Astrocyte (in vitro differentiated cells and primary cell): Measurements from ENCODE around the gene WDPCP. TPM values are rescaled to one million over a fixed set of nuclear protein-coding genes. Genes with fewer than 3 reads are reported as not detected.

Experiments
- DNase-seq: peaks from one replicate; pipeline ENCODE4 v3.0.0-alpha.2; 2010; ENCODE audit warnings: low read depth
- FAIRE-seq: peaks from 2 replicates; lab custom pipeline; 2011; peaks lifted over from hg19 to GRCh38; lab: Jason Lieb, UNC
- H2AFZ ChIP-seq: 2 replicates; pipeline ENCODE4 v1.6.0; 2012; ENCODE audit warnings: low read depth, low read length, inconsistent platforms
- H3K27ac ChIP-seq: 2 replicates; pipeline ENCODE4 v1.5.1; 2011; ENCODE audit warnings: low read depth, low read length, inconsistent platforms
- H3K27me3 ChIP-seq: 2 replicates; pipeline ENCODE4 v1.6.0; 2011; ENCODE audit warnings: low read length, inconsistent platforms; ENCODE audit not compliant: insufficient read depth
- H3K36me3 ChIP-seq: 2 replicates; pipeline ENCODE4 v1.5.1; 2011; ENCODE audit warnings: low read length, inconsistent platforms; ENCODE audit not compliant: insufficient read depth
- H3K4me1 ChIP-seq: 2 replicates; pipeline ENCODE4 v1.5.1; 2011; ENCODE audit warnings: low read length, inconsistent platforms; ENCODE audit not compliant: insufficient read depth
- H3K4me2 ChIP-seq: 2 replicates; pipeline ENCODE4 v1.6.0; 2012; ENCODE audit warnings: low read length, inconsistent platforms
- H3K4me3 ChIP-seq: 2 replicates; pipeline ENCODE4 v1.5.1; 2011; ENCODE audit warnings: low read depth, mild to moderate bottlenecking, low read length, inconsistent platforms; ENCODE audit not compliant: insufficient read depth
- H3K79me2 ChIP-seq: 2 replicates; pipeline ENCODE4 v1.6.0; 2012; ENCODE audit warnings: mild to moderate bottlenecking, low read length, inconsistent platforms; ENCODE audit not compliant: insufficient read depth
- H3K9ac ChIP-seq: 2 replicates; pipeline ENCODE4 v1.6.0; 2012; ENCODE audit warnings: mild to moderate bottlenecking, low read length, inconsistent platforms
- H3K9me3 ChIP-seq: 2 replicates; pipeline ENCODE4 v1.5.1; 2012; ENCODE audit warnings: low read depth, mild to moderate bottlenecking, low read length, inconsistent platforms; ENCODE audit not compliant: insufficient read depth
- H4K20me1 ChIP-seq: 2 replicates; pipeline ENCODE4 v1.6.0; 2012; ENCODE audit warnings: low read length, inconsistent platforms; ENCODE audit not compliant: insufficient read depth
- H3K27ac Mint-ChIP-seq: one replicate; pipeline ENCODE4 v1.8.0; 2021; ENCODE audit warnings: mild to moderate bottlenecking, mixed read lengths; ENCODE audit not compliant: unreplicated experiment
- H3K27me3 Mint-ChIP-seq: one replicate; pipeline ENCODE4 v1.8.0; 2021; ENCODE audit warnings: low read depth, mixed read lengths; ENCODE audit not compliant: unreplicated experiment
- H3K36me3 Mint-ChIP-seq: one replicate; pipeline ENCODE4 v1.8.0; 2021; ENCODE audit warnings: low read depth, mixed read lengths; ENCODE audit not compliant: unreplicated experiment
- H3K4me1 Mint-ChIP-seq: one replicate; pipeline ENCODE4 v1.8.0; 2021; ENCODE audit warnings: low read depth, mixed read lengths; ENCODE audit not compliant: unreplicated experiment
- H3K4me3 Mint-ChIP-seq: one replicate; pipeline ENCODE4 v1.8.0; 2021; ENCODE audit warnings: mild to moderate bottlenecking, moderate library complexity, mixed read lengths; ENCODE audit not compliant: unreplicated experiment
- H3K9me3 Mint-ChIP-seq: one replicate; pipeline ENCODE4 v1.8.0; 2021; ENCODE audit warnings: mild to moderate bottlenecking, mixed read lengths; ENCODE audit not compliant: unreplicated experiment
- CTCF ChIP-seq: IDR thresholded peaks from 2 replicates; pipeline ENCODE4 v1.5.1; 2011; ENCODE audit warnings: low read depth, mild to moderate bottlenecking, inconsistent platforms, low read length, moderate library complexity; ENCODE audit not compliant: insufficient read depth
- EZH2 ChIP-seq: IDR thresholded peaks from 2 replicates; pipeline ENCODE4 v1.6.1; 2012; ENCODE audit warnings: mild to moderate bottlenecking, low read length, inconsistent platforms; ENCODE audit not compliant: insufficient read depth
- total RNA-seq: library from RNA; stranded (reverse); gene quantifications from 2 replicates; pipeline ENCODE4 v1.2.1, GENCODE V29; 2021

The WDPCP gene
- total RNA-seq, 1 donor from 2014 or later, result 15.1 TPM

DNA sequence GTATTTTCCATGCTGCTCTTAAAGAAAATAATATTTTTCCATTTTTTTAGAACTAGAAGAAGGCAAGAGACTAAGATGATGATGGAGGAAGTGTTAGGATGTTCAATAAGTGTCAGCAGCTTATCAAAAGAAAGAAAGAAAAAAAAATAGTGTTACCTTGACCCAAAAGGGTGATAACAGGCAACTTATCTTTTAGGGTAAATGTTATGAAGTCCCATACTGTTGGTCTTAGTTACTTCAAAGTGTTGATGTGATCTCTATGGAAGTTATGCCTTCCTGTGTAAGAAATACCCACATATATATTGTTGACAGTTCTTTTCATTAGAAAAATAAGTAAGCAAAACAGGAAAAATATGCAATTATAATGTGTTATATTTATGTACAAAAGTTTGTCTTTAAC is 394.1 kb downstream of the WDPCP start:
- no peak overlapping the region for H3K27ac Mint-ChIP-seq
- DNase-seq (no peak), FAIRE-seq (no peak)
- Histone ChIP-seq H3K4me3 (no peak overlapping the region), H4K20me1 (no peaks in the 10 kb centered on the region), H3K27ac (no peak overlapping the region), H2AFZ (no peak overlapping the region), H3K4me1 (no peaks in the 10 kb centered on the region), H3K36me3 (no peaks in the 10 kb centered on the region), H3K4me2 (no peak overlapping the region), H3K27me3 (no peaks in the 10 kb centered on the region), H3K9me3 (no peaks in the 10 kb centered on the region), H3K9ac (no peak overlapping the region), H3K79me2 (no peaks in the 10 kb centered on the region)
- H3K4me3 Mint-ChIP-seq, result no peak overlapping the region
- H3K9me3 Mint-ChIP-seq, result no peaks in the 10 kb centered on the region
- peaks cover 2% of the 10 kb centered on the region for H3K4me1 Mint-ChIP-seq
- H3K36me3 Mint-ChIP-seq, result no peaks in the 10 kb centered on the region
- H3K27me3 Mint-ChIP-seq, result no peaks in the 10 kb centered on the region
- TF ChIP-seq EZH2, result no peak
- TF ChIP-seq CTCF, result no peak

- Histone ChIP-seq H4K20me1 (no peaks in the 10 kb centered on the region), H2AFZ (no peak overlapping the region), H3K4me2 (no peak overlapping the region), H3K36me3 (no peaks in the 10 kb centered on the region), H3K27ac (no peak overlapping the region), H3K79me2 (no peaks in the 10 kb centered on the region), H3K4me1 (no peaks in the 10 kb centered on the region), H3K27me3 (no peaks in the 10 kb centered on the region), H3K4me3 (no peak overlapping the region), H3K9ac (no peak overlapping the region), H3K9me3 (no peaks in the 10 kb centered on the region)
- Mint-ChIP-seq H3K9me3 (peaks cover 4% of the 10 kb centered on the region), H3K4me3 (no peak overlapping the region), H3K36me3 (no peaks in the 10 kb centered on the region), H3K27ac (no peak overlapping the region), H3K27me3 (no peaks in the 10 kb centered on the region), H3K4me1 (peaks cover 2% of the 10 kb centered on the region)
- no peak for TF ChIP-seq EZH2
- no peak for TF ChIP-seq CTCF
- DNase-seq, result no peak
- no peak for FAIRE-seq
Observed at GRCh38 chr2:63192889-63193774, 395.1 kb downstream of the WDPCP start.
